ENCODE measurements around the gene TBC1D10A.

- TF ChIP-seq REST (IDR thresholded peaks at IDR 0.05; ENCODE audit: low read depth) (no peak), CREB1 (IDR thresholded peaks at IDR 0.05; ENCODE audit: low read depth) (no peak), EGR1 (IDR thresholded peaks at IDR 0.05) (no peak), EP300 (IDR thresholded peaks at IDR 0.05; ENCODE audit: borderline replicate concordance) (no peak; the same call in 1 of the 2 replicates), FOXM1 (IDR thresholded peaks at IDR 0.05; ENCODE audit: borderline replicate concordance, low read depth) (no peak), USF1 (IDR thresholded peaks at IDR 0.05) (no peak), TAF1 (IDR thresholded peaks at IDR 0.05; ENCODE audit: low read depth) (no peak), MAX (IDR thresholded peaks at IDR 0.05) (no peak)
These were observed 75.0 kb downstream of the TBC1D10A start for GRCh38 chr22:30251711-30252110.
